Renal cortex interstitium (tissue), 11 donors: ENCODE results near the gene MEGF6. TPM values are rescaled to one million over a fixed set of nuclear protein-coding genes. Genes with fewer than 3 reads are reported as not detected.

Source experiments
- DNase-seq, 11 donors: peaks; one replicate each; pipeline ENCODE4 v3.0.0-alpha.2; 2013; ENCODE audit warnings: low read depth in 9 of 11, low spot score in 4 of 11; ENCODE audit errors: extremely low read depth in 1 of 11
- polyA plus RNA-seq, 3 donors: library from polyadenylated mRNA; unstranded; fragments of 120-200 nt; gene quantifications; one replicate each; pipeline ENCODE4 v1.2.1, GENCODE V29; 2013; ENCODE audit not compliant: insufficient read length in 3 of 3

Gene MEGF6
- polyA plus RNA-seq, 3 donors: 8.5 to 15.3 (median 14.6) TPM

- no peak for DNase-seq
Measured at GRCh38 chr1:3475839-3476573, 135.3 kb downstream of the MEGF6 start.

- DNase-seq: no peak
Measured at GRCh38 chr1:3474421-3474820, 136.9 kb downstream of the MEGF6 start.

- DNase-seq: no peak
Measured at GRCh38 chr1:3474016-3474415, 137.3 kb downstream of the MEGF6 start.

GRCh38 chr1:3473381-3473844 lies 137.9 kb downstream of the MEGF6 start:
- no peak for DNase-seq

GRCh38 chr1:3472906-3473305 lies 138.4 kb downstream of the MEGF6 start:
- DNase-seq: no peak

GRCh38 chr1:3472088-3472850 lies 139.0 kb downstream of the MEGF6 start:
- DNase-seq: no peak

- DNase-seq: peak in 1 of 11 donors; percentile 40
Measured at GRCh38 chr1:3471356-3472087, 139.8 kb downstream of the MEGF6 start.

GRCh38 chr1:3470650-3471355 lies 140.5 kb downstream of the MEGF6 start:
- DNase-seq: no peak

GRCh38 chr1:3469849-3470649 lies 141.3 kb downstream of the MEGF6 start:
- DNase-seq: no peak

- no peak for DNase-seq
Measured at GRCh38 chr1:3469104-3469848, 142.0 kb downstream of the MEGF6 start.

GRCh38 chr1:3468236-3469103 lies 142.8 kb downstream of the MEGF6 start:
- DNase-seq: no peak

GRCh38 chr1:3467096-3468036 lies 143.9 kb downstream of the MEGF6 start:
- no peak for DNase-seq

GRCh38 chr1:3466366-3467075 lies 144.8 kb downstream of the MEGF6 start:
- no peak for DNase-seq

- DNase-seq: no peak
Measured at GRCh38 chr1:3465935-3466321, 145.4 kb downstream of the MEGF6 start.
